Subcutaneous adipose tissue (tissue), 4 donors: ENCODE results near the gene CCR4. TPM values are rescaled to one million over a fixed set of nuclear protein-coding genes. Genes with fewer than 3 reads are reported as not detected.

Experiments used
- total RNA-seq, 4 donors: library from RNA; depleted of rRNA; stranded (reverse); fragments of >200 nt; gene quantifications; one replicate each; pipeline ENCODE4 v1.1.0, GENCODE V29; 2016
- TF ChIP-seq, protein P1 (sequence below): fragments of 450-650 bp; IDR thresholded peaks from one replicate; pipeline ENCODE4 v1.5.1; 2016; ENCODE audit warnings: low read depth, mild to moderate bottlenecking, control low read depth, antibody characterized with exemption, moderate library complexity

CCR4 gene
- total RNA-seq, 4 donors from 2014 or later: 0.44 to 2.3 (median 1.0) TPM; not detected in 1

DNA sequence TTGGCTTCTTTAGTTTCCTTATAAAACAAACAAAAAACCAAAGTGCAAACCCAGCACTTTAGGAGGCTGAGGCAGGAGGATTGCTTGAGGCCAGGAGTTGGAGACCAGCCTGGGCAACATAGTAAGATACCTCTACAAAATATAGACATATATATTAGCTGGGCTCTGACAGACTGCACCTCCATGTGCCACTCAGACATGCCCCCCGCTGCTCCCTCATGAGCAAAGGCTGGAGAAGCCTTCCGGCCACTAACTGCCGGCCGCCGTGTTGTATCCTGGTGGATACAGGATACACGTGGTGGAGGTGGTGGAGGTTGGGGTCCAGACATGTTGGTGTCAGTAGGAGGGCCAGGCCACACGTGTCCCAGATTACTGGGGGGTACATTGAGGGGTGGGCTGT lies 29.4 kb upstream of the CCR4 start:
- TF ChIP-seq, protein P1, sequence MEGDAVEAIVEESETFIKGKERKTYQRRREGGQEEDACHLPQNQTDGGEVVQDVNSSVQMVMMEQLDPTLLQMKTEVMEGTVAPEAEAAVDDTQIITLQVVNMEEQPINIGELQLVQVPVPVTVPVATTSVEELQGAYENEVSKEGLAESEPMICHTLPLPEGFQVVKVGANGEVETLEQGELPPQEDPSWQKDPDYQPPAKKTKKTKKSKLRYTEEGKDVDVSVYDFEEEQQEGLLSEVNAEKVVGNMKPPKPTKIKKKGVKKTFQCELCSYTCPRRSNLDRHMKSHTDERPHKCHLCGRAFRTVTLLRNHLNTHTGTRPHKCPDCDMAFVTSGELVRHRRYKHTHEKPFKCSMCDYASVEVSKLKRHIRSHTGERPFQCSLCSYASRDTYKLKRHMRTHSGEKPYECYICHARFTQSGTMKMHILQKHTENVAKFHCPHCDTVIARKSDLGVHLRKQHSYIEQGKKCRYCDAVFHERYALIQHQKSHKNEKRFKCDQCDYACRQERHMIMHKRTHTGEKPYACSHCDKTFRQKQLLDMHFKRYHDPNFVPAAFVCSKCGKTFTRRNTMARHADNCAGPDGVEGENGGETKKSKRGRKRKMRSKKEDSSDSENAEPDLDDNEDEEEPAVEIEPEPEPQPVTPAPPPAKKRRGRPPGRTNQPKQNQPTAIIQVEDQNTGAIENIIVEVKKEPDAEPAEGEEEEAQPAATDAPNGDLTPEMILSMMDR: no peak

DNA sequence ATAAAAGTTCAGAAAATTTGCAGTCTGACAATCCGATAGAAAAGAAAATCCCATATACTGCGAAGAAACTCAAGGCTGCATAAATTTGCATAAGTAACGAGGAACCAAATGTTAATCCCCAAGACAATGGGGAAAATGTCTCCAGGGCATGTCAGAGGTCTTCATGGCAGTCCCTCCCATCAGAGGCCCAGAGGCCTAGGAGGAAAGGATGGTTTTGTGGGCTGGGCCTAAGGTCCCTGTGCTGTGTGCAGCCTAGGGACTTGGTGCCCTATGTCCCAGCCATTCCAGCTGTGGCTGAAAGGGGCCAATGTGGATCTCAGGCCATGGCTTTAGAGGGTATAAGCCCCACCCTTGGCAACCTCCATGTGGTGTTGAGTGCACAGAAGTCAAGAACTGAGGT lies 21.3 kb upstream of the CCR4 start:
- TF ChIP-seq, protein P1: no peak

DNA sequence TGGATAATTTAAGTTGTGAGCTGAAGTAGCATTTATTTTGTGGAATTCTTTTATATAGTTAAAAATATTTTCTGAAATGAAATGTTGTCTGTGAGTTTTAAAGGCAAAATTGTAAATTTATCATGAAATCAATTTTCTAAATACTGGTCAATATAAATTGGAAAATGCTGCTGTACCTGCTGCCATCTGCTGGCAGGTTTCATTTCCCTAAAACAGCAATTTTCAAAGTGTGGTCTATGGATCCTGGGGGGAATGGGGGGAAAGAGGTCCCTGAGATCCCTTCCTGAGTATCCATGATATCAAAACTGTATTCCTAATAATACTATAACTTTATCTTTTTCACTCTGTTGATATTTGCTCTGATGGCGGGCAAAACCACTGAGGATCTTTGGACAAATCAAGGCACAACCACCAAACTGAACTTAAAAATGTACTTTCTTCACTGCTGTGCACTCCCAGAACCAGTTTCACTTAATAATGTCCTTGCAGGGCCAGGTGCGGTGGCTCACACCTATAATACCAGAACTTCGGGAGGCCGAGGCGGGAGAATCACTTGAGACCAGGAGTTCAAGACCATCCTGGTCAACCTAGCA lies 17.2 kb upstream of the CCR4 start:
- TF ChIP-seq, protein P1: no peak

DNA sequence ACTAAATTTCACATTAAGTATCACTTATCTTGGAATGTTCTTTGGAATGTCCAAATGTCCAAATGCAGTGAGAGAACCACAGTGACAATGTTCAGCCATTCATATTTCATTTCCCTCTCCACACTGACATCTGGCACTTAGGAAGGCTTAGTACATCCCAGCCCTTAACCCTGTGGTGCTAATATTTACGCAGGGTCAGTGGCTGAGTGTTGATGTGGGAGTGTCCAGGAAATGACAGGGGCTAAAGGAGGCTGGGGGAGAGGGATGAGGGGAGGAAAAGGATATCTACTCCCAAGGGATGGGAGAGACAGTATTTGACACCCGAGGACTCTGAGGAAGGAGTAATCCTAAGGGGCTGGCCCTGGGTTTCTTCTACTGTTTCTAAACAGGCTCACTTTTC lies 14.1 kb upstream of the CCR4 start:
- TF ChIP-seq, protein P1: no peak

DNA sequence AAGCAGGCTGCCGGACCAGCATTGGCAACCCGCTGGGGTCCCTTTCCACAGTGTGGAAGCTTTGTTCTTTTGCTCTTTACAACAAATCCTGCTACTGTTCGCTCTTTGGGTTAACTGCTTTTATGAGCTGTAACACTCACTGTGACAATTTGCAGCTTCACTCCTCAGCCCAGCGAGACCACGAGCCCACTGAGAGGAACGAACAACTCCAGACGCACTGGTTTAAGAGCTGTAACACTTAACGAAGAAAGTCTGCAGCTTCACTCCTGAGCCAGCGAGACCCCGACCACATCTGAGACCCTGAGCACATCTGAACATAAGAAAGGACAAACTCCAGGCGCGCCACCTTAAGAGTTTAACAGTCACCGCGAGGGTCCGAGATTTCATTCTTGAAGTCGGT lies 10.7 kb upstream of the CCR4 start:
- TF ChIP-seq, protein P1: no peak

DNA sequence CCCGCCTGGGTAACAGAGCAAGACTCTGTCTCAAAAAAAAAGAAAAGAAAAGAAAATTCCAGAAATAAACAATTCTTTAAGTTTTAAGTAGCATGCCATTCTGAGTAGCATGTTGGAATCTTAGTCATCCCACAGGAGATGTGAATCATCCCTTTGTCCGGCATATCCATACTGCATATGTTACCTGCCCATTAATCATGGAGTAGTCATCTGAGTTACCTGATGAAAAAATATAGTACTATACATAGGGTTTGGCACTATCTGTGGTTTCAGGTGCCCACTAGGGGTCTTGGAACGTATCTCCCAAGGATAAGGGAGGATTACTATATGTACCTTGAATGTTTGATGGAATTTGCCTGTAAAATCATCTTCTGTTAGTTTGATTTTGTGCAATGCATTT lies 6.3 kb upstream of the CCR4 start:
- TF ChIP-seq, protein P1: no peak

DNA sequence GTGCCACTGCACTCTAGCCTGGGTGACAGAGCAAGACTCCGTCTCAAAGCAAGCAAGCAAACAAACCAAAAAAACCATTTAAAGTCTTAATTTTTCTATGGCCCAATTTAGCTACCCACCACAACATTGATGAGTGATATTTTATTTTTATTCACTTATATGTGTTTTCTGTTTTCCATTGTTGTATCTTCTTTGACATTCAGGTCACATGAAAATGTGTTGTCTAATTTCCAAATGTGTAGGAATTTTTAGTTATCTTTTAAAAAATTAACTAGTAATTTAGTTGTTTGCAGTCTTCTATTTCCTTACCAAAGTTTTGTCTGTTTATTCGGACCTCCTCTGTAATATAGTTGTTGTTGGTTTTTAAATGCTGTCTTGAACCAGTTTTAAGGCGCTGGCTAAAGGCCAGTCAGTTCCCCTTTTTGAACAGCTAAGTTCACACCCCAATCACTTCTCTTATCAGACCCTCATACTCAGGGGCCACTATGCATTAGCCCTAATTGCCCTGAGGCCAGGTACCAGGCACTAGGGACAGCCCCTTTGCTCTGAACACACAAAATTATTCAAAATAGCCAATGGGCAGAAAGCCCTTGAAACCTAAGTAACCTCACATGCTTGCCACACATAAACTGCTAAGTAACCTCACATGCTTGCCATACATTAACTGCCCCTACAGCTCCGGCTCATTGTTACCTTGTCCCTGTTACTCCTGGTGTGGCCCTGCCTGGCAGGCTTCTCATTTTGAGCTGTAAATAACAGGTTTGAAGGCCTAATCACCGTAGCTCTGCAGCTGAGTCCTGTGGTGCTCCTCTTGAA lies 4.3 kb upstream of the CCR4 start:
- TF ChIP-seq, protein P1: no peak
